AG09319 (cell line): ENCODE results near the gene IKZF3.
"Not testable (repeated sequence)": the region's sequence is repeated elsewhere in the genome, so short reads cannot be mapped to it uniquely, and the experiment has no call there.

Source experiments
- DNase-seq: peaks from one replicate; pipeline ENCODE4 v3.0.0-alpha.2; 2010; ENCODE audit warnings: low read depth; ENCODE audit errors: extremely low read depth
- CTCF ChIP-seq: IDR thresholded peaks from 2 replicates; pipeline ENCODE4 v1.5.1; 2011; ENCODE audit warnings: low read depth, mild to moderate bottlenecking, inconsistent platforms, low read length, moderate library complexity

IKZF3 gene

GRCh38 chr17:39751637-39752036 is 112.5 kb downstream of the IKZF3 start:
- no peak for TF ChIP-seq CTCF
- DNase-seq: no peak

- DNase-seq: no peak
- TF ChIP-seq CTCF: no peak
Observed at GRCh38 chr17:39751016-39751543, 113.0 kb downstream of the IKZF3 start.

- TF ChIP-seq CTCF: no peak
- DNase-seq: no peak
Observed at GRCh38 chr17:39750131-39751015, 113.7 kb downstream of the IKZF3 start.

- not testable (repeated sequence) for DNase-seq
Observed at GRCh38 chr17:39748444-39749034, 115.6 kb downstream of the IKZF3 start.

- TF ChIP-seq CTCF: no peak
Observed at GRCh38 chr17:39747745-39748144, 116.4 kb downstream of the IKZF3 start.

GRCh38 chr17:39746145-39746461 is 118.0 kb downstream of the IKZF3 start:
- DNase-seq: no peak
- no peak for TF ChIP-seq CTCF

More at GRCh38 chr17:39747745-39748144, 116.4 kb downstream of the IKZF3 start:
- no peak for DNase-seq

- TF ChIP-seq CTCF: no peak
Observed at GRCh38 chr17:39745335-39746144, 118.6 kb downstream of the IKZF3 start.

More at GRCh38 chr17:39745335-39746144, 118.6 kb downstream of the IKZF3 start:
- DNase-seq: no peak
